Stimulated activated CD8-positive, alpha-beta memory T cell treated with anti-CD3 and anti-CD28 coated beads, Interleukin-4, amount 100 ng/mL, for 1 hour (primary cell): ENCODE measurements around the gene POLR2A.

Experiments used
- DNase-seq, 2 donors: peaks; one replicate each; pipeline ENCODE4 v3.0.0-alpha.2; 2020; ENCODE audit warnings: low read depth in 2 of 2, low spot score in 1 of 2

POLR2A gene

GRCh38 chr17:7484067-7484918 lies at the start of gene POLR2A:
TSS of gene POLR2A (plus strand) at chr17:7484366.
- DNase-seq: peak; percentile 97 to 98

- no peak for DNase-seq
Measured at GRCh38 chr17:7435676-7436555, 48.2 kb upstream of the POLR2A start.

GRCh38 chr17:7436556-7437368 lies 47.4 kb upstream of the POLR2A start:
- DNase-seq: peak; percentile 38 to 64

GRCh38 chr17:7437369-7437863 lies 46.8 kb upstream of the POLR2A start:
- DNase-seq: no peak

GRCh38 chr17:7437950-7438614 lies 46.1 kb upstream of the POLR2A start:
- DNase-seq: peak in 1 of 2 donors; percentile 21

GRCh38 chr17:7438656-7439460 lies 45.3 kb upstream of the POLR2A start:
- DNase-seq: no peak

- no peak for DNase-seq
Measured at GRCh38 chr17:7439462-7440112, 44.6 kb upstream of the POLR2A start, which contains the start of gene FGF11. TSS of gene FGF11 (plus strand) at chr17:7439512. CDS start at chr17:7439621, 109 bp downstream.

GRCh38 chr17:7440113-7440833 lies 43.9 kb upstream of the POLR2A start:
- no peak for DNase-seq

- DNase-seq: no peak
Measured at GRCh38 chr17:7440834-7441195, 43.4 kb upstream of the POLR2A start.

- no peak for DNase-seq
Measured at GRCh38 chr17:7441266-7441665, 42.9 kb upstream of the POLR2A start.

GRCh38 chr17:7442142-7442541 lies 42.0 kb upstream of the POLR2A start:
- DNase-seq: no peak

- no peak for DNase-seq
Measured at GRCh38 chr17:7443499-7444485, 40.4 kb upstream of the POLR2A start.

- DNase-seq: no peak
Measured at GRCh38 chr17:7444682-7445618, 39.2 kb upstream of the POLR2A start, which contains the start of gene CHRNB1. TSS of gene CHRNB1 (plus strand) at chr17:7445061. CDS start at chr17:7445128, 67 bp downstream.

GRCh38 chr17:7445619-7445968 lies 38.6 kb upstream of the POLR2A start:
- DNase-seq: no peak

- DNase-seq: no peak
Measured at GRCh38 chr17:7448461-7448860, 35.7 kb upstream of the POLR2A start.

GRCh38 chr17:7459961-7460545 lies 24.1 kb upstream of the POLR2A start:
- no peak for DNase-seq
